22Rv1 (cell line): ENCODE measurements around the gene UPK3B.
"Not testable (repeated sequence)": the region's sequence is repeated elsewhere in the genome, so short reads cannot be mapped to it uniquely, and the experiment has no call there.

ENCODE experiments used
- ZFX ChIP-seq: fragments of 450-650 bp; IDR thresholded peaks from 2 replicates; pipeline ENCODE4 v1.6.1; 2017; ENCODE audit warnings: antibody characterized with exemption, borderline replicate concordance
- TF ChIP-seq, protein P1 (sequence below): fragments of 450-650 bp; IDR thresholded peaks from 2 replicates; pipeline ENCODE4 v1.5.1; 2017; ENCODE audit warnings: mild to moderate bottlenecking

DNA sequence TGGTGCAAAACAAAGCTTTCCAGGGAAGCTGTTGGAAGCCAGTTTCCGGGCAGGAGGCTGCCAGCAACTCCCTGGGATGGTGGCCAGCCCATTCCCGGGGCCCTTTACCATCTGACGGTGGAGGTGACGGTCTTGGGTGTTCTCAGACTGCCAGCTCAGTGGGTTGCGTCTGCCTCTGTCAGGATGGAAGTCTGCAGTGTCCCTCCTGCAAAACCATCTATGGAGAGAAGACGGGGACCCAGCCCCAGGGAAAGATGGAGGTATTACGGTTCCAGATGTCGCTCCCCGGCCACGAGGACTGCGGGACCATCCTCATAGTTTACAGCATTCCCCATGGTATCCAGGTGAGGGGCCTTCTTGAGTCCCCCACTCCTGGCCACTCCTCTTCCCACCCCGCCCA lies 7.1 kb upstream of the UPK3B start:
- TF ChIP-seq, protein P1, sequence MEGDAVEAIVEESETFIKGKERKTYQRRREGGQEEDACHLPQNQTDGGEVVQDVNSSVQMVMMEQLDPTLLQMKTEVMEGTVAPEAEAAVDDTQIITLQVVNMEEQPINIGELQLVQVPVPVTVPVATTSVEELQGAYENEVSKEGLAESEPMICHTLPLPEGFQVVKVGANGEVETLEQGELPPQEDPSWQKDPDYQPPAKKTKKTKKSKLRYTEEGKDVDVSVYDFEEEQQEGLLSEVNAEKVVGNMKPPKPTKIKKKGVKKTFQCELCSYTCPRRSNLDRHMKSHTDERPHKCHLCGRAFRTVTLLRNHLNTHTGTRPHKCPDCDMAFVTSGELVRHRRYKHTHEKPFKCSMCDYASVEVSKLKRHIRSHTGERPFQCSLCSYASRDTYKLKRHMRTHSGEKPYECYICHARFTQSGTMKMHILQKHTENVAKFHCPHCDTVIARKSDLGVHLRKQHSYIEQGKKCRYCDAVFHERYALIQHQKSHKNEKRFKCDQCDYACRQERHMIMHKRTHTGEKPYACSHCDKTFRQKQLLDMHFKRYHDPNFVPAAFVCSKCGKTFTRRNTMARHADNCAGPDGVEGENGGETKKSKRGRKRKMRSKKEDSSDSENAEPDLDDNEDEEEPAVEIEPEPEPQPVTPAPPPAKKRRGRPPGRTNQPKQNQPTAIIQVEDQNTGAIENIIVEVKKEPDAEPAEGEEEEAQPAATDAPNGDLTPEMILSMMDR = not testable (repeated sequence)
- not testable (repeated sequence) for TF ChIP-seq ZFX
